Activated CD8-positive, alpha-beta memory T cell treated with anti-CD3 and anti-CD28 coated beads for 4 hours (primary cell): ENCODE measurements around the gene MYOG.

Experiments
- DNase-seq, 2 donors: peaks; one replicate each; pipeline ENCODE4 v3.0.0-alpha.2; 2020; ENCODE audit warnings: low read depth in 2 of 2

Gene MYOG

DNA sequence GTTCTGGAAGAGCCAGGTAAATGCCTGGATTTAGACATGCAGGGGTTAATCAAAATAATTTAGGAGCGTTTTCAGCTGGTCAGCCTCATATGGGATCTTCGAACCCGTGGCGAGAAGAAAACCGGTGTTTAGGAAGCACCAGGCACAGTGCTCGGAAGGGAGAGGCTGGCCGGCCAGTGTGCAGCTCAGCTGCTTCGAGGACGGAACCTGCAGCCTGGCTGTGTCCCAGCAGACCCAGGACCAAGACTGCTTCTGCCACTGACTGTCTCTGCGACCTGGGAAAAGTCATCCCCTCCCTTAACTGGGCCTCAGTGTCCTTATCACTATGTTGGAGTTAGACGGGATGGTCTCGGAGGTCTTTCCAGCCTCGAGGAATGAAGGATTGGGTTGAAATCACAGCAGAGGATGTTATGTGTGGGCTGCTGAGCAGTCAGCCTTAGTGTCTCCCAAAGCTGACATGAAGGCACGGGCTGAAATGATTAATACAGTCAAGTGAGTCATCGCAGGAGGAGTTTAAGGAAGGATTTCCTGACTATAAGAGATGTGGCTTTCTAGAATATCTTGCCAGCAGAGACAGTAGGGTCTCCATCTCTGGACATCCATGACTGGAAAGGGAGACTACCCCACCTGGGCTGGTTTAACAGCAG lies 38.7 kb downstream of the MYOG start:
- no peak for DNase-seq

DNA sequence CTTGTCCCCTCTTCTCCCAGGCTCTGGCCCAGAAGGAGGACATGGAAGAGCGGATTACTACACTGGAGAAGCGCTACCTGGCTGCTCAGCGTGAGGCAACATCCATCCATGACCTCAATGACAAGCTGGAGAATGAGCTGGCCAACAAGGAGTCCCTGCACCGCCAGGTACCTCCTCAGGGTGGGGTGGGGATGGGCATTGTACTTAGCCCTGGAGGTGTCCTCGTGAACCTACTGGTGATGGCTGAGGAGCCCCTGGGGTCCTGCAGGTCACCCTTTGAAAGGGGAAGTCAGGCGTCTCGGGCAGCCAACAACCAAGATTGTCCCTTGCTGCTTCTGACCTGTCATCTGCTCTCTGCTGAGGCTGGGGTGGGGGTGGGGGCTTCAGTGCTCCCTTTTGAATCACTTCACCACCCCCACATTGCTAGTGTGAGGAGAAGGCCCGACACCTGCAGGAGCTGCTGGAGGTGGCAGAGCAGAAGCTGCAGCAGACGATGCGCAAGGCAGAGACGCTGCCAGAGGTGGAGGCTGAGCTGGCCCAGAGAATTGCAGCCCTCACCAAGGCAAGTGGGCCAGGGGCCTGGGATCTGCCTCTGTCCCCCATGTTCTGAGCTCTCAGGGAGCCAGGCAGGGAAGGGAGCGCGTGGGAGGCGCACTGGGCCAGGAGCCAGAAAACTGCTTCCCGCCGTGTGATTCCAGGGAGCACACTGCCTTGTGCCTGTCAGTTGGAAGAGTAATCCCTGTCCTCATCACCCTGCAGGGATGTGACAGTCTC lies 39.8 kb downstream of the MYOG start:
- no peak for DNase-seq

DNA sequence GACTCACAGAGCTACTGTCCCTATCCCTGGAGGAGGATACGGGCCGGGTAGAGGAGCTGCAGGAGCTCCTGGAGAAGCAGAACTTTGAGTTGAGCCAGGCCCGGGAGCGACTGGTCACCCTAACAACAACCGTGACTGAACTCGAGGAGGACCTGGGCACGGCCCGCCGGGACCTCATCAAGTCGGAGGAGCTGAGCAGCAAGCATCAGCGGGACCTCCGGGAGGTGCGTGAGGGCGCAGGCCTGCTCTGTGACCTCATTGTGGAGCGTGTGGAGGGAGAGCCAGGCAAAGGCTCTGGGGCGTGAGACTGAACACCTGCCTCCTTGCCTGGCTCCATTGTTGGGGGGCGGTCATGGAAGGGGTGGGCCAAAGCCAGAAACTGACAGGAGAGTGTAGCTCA lies 40.5 kb downstream of the MYOG start:
- no peak for DNase-seq

DNA sequence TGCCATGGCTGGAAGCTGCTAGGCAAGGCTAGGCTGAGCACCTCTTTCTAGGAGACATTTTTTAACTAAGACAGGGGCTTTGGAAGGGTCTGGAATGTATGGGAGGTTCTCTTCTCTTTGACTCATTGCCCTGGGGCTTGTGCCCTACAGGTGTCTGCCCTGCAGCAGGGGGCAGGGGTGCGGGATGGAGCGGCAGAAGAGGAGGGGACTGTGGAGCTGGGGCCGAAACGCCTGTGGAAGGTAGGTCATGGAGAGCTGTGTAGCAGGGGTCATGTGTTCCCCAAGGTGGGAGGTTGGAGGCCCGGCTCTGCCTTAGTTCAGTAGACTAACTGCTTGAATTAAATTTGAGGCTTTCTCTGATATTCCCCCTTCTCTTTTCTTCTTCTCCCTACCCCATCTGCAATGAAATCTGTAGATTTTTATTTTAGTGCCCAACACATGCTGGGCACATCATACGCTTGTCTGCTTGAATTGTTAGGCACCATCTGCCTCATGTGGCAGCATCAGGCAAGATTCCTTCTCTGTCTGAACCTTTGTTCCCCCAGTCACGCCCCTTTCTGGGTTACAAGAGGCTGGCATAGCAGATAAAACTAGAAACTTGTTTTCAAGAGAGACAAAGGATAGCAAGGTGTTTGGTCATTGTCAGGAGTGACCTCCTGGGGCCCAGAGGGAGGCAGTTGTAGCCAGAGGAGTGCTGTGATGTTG lies 41.1 kb downstream of the MYOG start:
- DNase-seq: no peak

DNA sequence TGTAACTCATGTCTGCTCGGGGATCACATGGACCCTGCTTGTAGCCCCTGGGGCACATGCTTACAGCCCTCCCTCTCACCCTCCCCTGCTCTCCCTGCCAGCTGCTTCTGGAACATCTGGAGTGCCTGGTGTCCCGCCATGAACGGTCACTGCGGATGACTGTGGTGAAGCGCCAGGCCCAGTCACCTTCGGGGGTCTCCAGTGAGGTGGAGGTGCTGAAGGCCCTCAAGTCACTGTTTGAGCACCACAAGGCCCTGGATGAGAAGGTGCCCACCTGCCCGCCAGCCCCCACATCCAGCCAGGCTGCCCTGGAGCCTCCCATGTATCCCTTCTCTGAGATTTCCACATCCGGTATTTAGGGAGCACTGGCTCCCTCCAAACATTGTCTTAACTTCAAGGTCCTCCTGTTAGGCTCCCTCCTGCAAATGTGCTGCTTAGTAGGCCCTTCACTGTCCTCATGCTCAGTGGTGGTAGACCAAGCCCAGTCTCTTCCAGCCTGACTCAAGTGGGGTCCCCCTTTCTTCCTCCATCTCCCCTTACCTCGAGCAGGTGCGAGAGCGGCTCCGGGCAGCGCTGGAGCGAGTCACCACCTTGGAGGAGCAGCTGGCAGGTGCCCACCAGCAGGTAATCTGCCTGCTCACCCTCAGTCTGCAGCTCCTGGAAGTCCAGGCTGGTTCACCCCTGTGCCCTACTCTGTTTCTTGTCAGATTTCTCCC lies 41.8 kb downstream of the MYOG start:
- no peak for DNase-seq

DNA sequence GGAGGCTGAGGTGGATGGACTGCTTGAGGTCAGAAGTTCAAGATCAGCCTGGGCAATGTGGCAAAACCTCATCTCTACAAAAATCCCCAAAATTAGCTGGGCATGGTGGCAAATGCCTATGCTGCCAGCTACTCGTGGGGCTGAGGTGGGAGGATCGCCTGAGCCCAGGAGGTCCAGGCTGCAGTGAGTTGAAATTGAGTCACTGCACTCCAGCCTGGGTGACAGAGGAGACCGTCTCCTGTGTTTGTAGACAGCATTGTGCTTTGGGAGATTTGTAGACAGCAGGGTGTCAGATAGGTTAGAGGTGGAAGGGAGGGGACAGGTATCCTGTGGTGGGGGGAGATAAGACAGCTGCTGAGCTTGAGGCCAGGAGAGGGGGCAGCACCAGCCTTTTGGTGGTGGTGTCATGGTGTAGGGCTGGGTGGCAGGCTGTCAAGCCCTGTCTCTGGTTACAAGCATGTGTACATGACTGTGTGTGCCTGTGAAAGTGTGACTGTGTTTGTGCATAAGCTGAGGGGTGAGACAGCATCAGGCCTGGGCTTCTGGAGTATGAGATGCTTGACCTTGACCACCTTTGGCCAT lies 44.4 kb downstream of the MYOG start:
- DNase-seq: no peak

DNA sequence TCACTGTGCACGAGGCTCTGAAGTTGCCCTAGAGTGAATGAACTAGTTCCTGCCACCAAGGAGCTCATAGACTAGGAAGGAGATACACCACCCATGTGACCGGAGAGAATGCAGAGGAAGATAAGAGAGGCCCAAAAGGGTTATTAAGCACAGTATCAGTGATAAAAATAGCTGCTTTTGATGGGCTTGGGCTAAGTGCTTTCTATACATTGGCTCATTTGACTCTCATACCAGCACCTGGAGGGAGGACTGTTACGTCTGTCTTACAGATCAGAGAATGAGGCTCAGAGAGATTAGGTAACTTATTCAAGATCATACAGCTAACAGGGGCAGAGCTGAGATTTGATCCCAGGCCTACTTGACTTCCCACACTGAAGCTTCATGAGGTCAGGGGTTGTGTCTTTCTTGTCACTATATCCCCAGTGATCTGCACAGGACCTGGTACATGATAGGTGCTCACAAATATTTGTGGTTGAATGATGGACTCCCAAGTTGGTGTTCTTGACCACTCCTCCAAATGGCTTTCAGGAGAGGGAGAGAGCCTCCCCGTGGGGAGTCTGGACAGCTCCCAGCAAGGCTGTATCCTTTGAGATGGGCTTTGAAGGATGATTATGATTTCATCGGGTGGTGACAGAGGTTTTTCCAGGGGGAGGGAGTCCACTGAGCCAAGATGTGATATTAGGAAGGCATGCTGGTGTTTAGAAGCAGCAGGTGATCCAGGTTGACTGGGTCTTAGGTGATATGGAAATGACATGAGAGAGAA lies 45.1 kb downstream of the MYOG start:
- DNase-seq: no peak

DNA sequence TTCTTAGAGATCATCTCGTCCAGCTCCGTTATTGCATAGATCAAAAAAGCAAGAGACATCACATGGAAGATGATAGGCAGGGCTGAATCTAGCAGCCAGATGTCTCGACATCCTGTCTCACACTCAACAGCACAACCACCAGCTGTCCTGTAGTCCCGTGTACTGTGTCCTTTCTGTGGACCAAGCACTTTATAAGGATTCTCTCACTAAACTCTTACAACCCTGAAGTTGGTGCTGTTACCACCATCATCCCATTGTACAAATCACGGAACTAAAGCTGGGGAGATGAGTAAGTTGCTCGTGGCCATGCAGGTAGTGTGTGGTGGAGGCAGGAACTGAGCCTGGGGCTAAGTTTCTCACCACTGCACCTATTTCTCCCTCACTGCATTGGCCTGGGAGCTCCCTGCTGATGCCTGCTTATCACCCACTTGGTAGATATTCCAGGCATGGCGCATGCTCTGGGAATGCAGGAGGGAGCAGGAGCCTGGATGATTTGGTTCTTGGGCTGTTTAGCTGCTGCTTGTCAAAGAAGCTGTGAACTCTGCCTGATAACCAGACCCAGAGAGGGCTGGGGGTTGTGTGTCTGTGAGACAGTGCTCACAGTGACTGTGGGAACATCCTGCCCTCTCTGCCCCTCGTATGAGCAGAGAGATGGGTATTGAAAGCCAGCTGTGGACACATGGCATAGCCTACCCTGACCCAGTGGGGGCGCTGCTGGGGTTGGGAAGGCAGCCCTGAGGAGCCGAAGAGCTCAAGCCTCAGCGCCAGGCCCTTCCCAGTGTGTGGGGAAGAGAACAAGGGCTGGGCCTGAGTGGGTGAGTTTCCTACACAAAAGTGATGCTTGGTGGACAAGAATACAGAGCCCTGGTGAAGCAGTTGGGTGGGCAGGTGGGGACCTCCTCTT lies 46.0 kb downstream of the MYOG start:
- DNase-seq: no peak

DNA sequence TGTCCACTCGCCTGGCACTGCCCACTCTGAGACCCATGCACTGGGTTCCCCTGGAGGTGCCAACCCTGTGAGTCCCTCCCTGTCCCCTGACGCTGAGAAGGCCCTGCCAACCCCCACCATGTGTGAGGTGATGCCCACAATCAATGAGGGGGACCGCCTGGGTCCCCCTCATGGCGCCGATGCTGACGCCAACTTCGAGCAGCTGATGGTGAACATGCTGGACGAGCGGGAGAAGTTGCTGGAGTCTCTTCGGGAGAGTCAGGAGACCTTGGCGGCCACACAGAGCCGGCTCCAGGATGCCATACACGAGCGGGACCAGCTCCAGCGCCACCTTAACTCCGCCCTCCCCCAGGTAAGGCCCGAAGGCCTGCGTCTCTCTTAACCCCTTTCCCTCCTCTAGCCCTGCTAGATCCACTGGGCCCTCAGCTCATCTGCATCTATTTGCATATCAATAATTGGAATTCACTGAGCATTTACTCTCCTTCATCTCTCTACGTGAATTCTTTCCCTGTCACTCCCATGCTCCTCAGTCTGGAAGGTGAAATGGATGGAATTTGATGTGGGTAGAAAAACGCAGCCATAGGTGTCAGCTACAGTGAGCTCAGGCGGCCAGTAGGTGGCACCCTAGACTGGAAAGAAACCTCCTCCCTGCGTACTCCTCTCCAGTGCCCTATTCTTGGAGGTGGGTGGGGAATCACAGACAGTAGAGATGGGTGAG lies 46.8 kb downstream of the MYOG start:
- DNase-seq: peak; percentile 24 to 34

DNA sequence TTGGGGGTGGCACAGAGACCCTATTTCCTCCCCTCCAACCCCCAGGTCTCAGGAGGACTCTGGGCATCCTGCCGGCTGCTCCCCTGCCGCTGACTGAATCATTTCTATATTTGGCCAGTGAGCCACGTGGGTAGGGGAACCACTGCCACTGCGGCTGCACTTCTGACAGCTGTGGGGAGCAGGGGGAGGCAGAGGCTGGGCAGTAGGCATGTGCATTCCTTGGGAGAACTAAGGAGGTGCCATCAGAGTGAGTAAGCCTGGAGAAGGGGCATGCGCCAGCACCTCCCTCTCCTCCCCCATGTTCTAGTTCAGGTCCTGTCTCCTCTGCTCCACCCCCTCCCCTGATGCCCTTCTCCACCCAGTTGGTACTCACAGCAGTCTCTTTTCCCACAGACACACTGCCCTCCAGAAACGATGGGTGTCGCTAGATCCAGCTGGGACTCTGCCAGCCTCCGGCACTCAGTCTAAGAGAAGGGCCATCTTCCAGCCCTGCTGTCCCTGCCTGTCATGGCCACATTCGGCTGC lies 47.5 kb downstream of the MYOG start:
- DNase-seq: no peak

DNA sequence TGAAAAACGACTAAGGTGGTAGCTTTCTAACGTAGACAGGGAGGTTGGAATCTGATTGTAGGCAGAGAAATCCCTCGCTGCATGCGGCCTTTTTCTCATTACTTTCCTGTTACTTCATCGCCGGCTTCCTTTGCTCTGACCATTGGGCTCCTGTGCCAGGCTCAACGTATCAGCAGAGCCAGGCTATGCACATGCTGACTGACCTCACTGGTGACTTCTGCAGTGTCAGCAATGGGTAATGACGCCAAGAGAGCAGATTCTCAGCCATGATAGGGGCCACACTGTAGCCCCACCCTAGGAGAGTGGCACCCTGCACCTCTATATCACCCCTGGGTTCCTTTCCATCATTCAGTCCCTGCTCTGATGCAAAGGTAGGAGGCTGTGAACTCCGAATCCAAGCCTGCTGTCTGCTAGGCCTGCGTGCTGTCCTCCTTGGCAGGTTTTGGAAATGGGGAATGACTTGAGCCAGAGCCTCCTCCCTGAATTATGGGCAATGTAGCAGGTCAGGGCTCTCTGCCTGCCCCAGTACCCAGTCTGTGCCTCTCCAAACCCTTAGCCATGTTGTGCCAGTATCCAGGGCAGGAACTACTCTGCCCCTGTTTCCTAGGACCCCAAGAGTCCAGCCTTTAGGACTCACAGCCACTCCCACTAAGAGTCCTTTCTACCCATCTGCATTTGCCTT lies 48.2 kb downstream of the MYOG start:
- no peak for DNase-seq

DNA sequence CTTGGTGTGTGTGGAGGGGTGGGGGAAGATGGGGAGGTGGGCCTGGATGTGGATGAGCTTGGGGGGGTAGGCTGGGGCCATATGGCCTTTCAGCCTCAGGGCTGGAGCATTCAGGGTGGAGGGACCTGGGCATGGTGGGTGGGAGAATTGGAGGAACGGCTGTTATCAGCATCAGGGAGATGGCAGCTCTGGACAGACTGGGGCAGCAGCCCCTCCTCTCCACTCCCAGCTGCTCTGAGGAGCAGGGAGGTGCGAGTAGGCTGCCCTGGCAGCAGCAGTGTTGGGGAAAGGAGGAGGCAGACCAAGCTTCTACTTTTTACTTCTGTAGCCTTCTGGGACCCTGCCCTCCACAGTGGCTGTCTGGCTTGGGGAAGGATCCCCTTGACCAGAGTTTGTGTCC lies 49.3 kb downstream of the MYOG start:
- DNase-seq: no peak

DNA sequence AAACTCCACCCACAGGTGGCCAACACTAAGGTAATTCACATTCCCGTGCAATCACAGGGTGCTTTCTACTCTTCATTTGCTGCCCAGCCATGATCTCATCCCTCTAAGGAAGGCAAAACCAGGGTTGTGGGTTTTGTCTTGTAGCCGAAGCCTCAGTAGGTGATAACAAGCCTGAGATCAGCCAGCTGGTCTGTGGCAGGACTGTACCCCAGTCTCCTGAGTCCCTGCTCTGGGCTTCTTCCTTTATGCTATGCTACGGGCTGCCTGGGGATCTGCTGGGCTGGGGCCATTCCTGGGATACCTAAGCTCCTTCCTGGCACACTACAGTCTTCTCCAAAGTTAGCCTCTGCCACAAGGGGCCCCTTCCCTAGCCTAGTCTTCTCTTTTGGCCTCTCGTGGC lies 49.7 kb downstream of the MYOG start:
- no peak for DNase-seq

DNA sequence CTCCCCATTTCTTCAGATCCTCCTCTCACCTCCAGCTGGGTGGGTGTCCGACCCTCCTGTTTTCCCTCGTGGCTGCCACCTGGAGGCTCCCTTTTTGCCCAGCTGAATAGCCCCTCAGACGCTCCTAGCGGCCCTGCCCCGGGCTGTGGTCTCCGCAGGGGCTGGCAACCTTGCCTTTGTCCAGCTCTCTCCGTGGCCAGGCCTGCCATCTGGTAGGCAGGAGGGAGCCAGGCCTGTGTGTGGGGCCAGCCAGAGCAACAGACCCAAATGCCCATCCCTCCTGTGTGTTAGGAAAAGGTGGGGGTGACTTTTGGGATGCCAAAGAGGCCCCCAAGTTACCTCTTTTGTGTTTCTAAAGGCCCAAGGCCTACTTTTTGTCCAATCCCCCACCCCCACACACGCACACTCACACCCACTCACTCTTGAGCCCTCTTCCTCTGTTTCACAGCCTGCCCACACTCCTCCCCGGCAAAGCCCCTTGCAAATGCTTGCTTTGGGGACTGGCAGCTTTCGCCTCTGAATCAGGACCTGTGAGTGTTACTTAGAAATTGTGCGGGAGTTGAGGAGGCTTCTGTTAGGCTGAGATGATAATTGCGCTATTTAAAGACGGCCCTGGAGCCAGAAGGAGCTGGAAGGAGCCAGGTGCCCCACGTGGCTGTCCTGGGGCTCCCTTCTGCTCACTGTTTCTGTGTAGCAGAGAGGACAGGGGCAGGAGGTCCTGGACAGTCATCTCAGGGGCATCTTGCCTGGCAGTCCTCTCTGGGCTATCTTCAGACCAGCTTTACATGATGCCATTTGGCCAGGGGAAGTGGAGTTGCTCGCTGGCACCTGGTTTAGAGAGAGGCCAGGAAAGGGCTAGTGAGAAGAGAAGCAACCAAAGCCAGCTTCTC lies 50.5 kb downstream of the MYOG start:
- DNase-seq: no peak

DNA sequence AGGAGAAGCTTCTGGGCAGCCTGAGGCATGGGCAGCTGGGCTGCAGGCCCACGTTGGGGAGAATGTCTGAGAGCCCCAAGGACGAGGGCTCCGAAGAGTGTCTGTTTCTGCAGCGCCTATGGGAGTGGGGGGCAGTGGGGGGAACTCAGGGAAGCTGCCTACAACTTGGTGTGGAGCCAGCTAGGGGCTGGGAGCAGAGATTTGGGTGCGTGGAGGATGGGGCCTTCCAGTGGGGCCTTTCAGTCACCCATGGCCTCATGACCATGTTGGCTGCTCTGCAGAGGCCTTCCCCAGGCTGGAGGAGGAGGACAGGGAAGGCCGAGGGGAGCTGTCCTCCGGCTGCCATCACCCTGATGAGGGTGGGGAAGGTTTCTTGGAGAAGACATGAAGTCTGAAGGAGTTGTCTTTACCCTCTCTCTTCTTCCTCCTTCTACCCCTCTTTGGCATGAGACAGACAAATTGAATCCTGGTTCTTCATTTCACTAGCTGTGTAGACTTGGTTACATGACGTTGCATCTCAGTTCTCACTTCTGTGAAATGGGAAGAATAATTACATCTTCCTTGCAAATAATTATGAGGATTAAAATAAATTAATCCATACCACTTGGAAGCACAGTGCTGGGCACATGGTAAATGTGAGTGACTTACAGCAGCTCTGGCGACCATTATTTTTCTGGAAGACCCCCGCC lies 51.2 kb downstream of the MYOG start:
- no peak for DNase-seq

DNA sequence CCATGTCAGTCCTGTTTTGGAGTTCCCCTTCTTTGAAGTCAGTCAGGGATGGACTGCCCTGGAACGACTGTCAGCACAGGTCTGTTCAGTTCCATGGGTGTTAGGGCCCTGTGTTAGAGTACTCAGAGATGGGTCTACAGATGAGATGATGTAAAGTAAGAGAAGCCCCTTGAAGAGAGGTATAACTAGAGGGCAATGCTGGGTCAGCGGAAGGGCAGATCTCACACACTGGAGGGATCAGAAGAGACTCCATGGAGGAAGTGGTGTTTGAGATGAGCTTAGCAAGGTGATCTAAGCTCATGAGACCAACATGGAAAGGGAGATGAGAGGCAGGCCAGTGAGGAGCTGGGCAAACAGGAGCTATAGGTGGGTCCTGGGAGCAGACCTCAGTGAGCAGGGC lies 51.9 kb downstream of the MYOG start:
- DNase-seq: no peak

DNA sequence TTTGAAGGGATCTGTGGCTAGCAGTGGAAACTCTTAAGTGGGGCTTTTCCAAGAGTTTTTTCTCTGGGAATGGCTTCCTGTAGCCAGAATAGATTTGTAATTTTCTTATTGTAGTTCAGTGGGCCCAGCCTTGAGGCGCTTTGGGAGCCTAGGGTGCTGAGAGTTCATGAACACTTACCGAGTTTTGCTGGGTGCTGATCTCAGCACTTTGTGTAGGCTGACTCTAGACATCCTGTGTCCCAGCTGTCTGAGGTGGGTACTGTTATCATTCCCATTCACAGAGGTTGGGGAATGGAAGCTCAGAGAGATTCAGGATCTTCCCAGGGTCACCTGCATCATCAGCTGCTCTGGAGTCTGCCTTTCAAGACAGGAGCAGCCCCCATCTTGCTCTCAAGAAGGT lies 52.5 kb downstream of the MYOG start:
- no peak for DNase-seq
